ENCODE results near the gene MEP1A.

The MEP1A gene

DNA sequence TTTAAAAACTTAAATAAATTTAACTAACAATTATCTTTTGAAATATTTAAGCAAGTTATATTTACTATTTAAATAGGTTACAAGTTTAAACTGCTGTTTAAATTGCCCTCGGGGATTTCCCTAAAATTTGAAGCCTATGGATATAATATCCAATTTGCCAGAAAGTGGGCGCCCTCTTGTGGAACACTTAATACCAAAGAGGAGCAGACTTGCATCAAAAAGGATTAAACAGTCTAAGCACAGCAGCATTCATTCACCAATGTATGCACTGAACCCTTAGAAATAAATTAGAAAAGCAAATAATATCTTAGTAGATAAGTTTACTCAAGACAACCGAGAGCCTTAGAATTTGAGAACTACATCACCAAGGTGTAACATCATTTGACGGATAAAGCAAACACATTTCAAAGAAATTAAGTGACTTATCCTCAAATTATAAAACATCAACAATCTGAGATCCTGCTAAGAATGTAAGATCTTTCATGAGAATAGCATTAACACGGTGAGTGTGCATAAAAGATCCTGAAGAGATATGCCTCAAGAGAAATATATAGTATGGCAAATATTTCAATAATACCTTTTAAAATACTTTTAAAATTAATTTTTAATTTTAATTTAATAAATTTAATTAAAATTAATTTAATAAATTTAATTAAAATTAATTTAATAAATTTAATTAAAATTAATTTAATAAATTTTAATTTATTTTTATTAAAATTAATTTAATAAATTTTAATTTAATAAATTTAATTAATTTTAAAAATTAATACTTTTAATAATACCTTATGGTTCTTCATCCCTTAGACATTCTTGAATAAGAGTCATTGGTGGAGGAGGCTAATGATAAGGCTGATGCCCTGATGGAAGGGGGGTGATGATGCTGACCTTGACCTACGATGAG is 11.5 kb upstream of the MEP1A start:
- peak; percentile 76 for DNase-seq (ENCODE audit: low read depth)
- TF ChIP-seq, protein P1, sequence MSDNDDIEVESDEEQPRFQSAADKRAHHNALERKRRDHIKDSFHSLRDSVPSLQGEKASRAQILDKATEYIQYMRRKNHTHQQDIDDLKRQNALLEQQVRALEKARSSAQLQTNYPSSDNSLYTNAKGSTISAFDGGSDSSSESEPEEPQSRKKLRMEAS (IDR thresholded peaks at IDR 0.05; ENCODE audit: low read depth, low read length), result no peak
- TF ChIP-seq, protein P2, sequence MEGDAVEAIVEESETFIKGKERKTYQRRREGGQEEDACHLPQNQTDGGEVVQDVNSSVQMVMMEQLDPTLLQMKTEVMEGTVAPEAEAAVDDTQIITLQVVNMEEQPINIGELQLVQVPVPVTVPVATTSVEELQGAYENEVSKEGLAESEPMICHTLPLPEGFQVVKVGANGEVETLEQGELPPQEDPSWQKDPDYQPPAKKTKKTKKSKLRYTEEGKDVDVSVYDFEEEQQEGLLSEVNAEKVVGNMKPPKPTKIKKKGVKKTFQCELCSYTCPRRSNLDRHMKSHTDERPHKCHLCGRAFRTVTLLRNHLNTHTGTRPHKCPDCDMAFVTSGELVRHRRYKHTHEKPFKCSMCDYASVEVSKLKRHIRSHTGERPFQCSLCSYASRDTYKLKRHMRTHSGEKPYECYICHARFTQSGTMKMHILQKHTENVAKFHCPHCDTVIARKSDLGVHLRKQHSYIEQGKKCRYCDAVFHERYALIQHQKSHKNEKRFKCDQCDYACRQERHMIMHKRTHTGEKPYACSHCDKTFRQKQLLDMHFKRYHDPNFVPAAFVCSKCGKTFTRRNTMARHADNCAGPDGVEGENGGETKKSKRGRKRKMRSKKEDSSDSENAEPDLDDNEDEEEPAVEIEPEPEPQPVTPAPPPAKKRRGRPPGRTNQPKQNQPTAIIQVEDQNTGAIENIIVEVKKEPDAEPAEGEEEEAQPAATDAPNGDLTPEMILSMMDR (IDR thresholded peaks at IDR 0.05; ENCODE audit: low read depth, low read length), result peak; percentile 67
- H3K4me3 ChIP-seq (ENCODE audit: low read depth, low read length), result no peak overlapping the region

DNA sequence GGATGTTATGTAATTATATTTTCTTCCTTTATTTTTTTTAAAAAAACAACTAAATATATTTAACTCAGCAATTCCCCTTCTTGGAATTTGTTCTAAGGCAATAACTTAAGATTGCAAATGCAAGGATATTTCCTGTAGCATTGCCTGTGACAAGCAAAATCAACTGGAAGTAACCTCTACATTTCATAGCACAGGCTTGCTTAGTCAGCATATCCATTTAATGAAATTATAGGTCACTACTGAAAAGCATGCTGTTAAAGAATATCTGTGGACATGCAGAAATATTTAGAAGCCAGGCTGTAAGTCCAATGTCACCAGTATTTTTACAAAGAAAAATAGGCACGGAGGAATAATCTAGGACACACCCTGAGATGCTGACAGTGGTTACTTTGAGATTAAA is 8.7 kb upstream of the MEP1A start:
- no peak overlapping the region for H3K4me3 ChIP-seq (ENCODE audit: low read depth, low read length)
- TF ChIP-seq, protein P1 (IDR thresholded peaks at IDR 0.05; ENCODE audit: low read depth, low read length), result no peak
- TF ChIP-seq MYC (IDR thresholded peaks at IDR 0.05; ENCODE audit: low read depth, low read length) (no peak), POLR2A (IDR thresholded peaks at IDR 0.05; ENCODE audit: extremely low read depth, insufficient read length) (no peak)
- TF ChIP-seq, protein P2 (IDR thresholded peaks at IDR 0.05; ENCODE audit: low read depth, low read length), result no peak
- DNase-seq (ENCODE audit: low read depth), result no peak

DNA sequence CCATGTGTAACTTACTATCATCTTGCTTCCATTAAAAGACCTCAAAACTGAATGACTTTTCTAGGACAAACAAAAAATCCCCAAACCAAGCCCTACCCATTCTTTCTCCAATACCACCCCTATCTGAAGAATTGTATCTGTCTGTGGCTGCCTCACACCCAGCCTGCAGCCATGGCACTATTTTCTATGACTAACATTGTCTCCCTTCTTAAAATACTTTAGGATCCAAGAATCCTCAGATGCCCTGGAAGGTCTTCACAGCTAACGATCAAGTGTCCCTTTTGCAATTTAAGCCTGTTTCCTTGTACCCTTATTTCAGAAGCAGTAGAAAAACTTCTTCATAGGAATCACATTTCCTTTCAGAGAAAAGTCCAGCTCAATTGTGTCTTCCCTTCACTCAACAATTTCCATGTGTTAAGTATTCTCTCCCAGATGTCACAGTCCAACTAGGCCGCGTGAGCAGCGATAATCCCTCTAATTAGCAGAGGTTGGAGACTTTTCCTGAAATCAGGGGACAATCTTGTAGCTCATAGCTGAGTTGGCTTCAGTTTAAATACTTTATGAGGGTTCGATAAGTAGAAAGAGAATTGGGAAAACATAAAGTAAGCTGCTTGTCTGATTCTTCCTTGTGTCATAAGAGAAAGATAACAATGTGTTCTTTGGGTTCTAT is 5.2 kb upstream of the MEP1A start:
- TF ChIP-seq POLR2A (IDR thresholded peaks at IDR 0.05; ENCODE audit: extremely low read depth, insufficient read length) (no peak), MYC (IDR thresholded peaks at IDR 0.05; ENCODE audit: low read depth, low read length) (no peak)
- TF ChIP-seq, protein P1 (IDR thresholded peaks at IDR 0.05; ENCODE audit: low read depth, low read length), result no peak
- TF ChIP-seq, protein P2 (IDR thresholded peaks at IDR 0.05; ENCODE audit: low read depth, low read length), result no peak
- no peak for DNase-seq (ENCODE audit: low read depth)

DNA sequence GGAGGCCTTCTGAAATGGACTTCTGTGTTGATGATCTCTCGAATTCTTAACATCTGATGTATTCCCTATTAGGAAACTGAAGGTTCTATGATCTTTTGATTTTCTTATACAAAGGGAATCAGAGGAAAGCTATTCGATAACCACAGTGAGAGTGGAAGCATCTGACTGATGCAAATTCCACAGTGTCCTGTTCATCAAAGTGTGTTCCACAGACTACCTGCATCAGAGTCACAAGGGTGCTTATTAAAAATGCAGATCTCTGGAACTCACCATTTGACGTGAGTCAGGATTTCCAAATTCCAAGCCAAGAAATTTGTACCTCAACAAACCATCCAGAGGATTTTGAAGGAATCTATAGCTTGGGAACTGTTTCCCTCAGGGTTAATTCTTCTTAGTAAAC is 4.4 kb upstream of the MEP1A start:
- DNase-seq (ENCODE audit: low read depth), result no peak
- H3K4me3 ChIP-seq (ENCODE audit: low read depth, low read length), result no peak overlapping the region
- TF ChIP-seq, protein P2 (IDR thresholded peaks at IDR 0.05; ENCODE audit: low read depth, low read length), result no peak
- TF ChIP-seq MYC (IDR thresholded peaks at IDR 0.05; ENCODE audit: low read depth, low read length) (no peak), POLR2A (IDR thresholded peaks at IDR 0.05; ENCODE audit: extremely low read depth, insufficient read length) (no peak)
- TF ChIP-seq, protein P1 (IDR thresholded peaks at IDR 0.05; ENCODE audit: low read depth, low read length), result no peak

More for the DNA sequence above, 5.2 kb upstream of the MEP1A start:
- no peak overlapping the region for H3K4me3 ChIP-seq (ENCODE audit: low read depth, low read length)

DNA sequence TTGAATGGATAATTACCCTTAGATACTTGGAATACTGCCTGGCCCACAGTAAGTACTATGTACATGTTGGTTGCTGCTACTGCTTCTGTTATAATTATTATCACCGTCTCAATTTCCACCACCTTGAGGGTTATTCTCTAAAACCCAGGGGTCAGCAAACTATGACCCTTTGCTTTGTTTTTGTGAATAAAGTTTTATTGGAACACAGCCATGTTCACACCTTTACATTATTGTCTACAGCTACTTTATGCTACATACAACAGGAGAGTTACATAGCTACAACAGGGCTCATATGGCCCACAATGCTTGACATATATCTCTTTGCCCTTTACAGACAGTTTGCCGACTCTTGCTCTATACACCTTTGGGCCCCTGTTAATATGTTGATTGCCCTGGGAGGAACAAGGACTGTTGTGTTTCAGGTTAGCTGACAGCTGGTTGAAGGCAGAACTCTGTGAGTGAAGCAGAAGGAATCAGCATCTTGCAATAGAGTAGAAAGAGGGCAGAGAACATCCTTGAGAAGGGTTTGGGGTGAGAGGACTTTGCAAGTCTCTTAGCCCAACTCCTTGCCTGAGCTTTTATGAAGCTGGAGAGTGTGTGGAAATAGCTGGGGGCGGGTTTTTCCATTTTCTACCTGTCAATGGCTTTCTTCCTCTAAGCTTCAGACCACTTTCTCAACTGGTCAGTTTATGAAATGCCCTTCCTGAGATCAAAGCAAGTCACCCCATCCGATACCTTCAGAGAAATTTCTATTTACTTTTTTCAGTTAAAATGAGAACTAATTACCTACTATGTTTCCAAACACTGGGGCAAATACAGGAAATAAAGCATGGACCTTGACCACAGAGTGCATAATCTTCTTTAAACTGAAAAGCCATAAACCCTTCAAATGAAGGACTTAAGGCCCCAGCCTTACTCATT is 3.5 kb upstream of the MEP1A start:
- DNase-seq (ENCODE audit: low read depth), result no peak

More for the DNA sequence above, 3.5 kb upstream of the MEP1A start:
- TF ChIP-seq POLR2A (IDR thresholded peaks at IDR 0.05; ENCODE audit: extremely low read depth, insufficient read length), result no peak
- no peak for TF ChIP-seq MYC (IDR thresholded peaks at IDR 0.05; ENCODE audit: low read depth, low read length)
- TF ChIP-seq, protein P1 (IDR thresholded peaks at IDR 0.05; ENCODE audit: low read depth, low read length), result no peak
- TF ChIP-seq, protein P2 (IDR thresholded peaks at IDR 0.05; ENCODE audit: low read depth, low read length), result no peak
- H3K4me3 ChIP-seq (ENCODE audit: low read depth, low read length), result no peak overlapping the region
